T-helper 2 cell (primary cell): ENCODE results near the gene ZBTB20.
A peak's percentile ranks its signal among the peaks of the same experiment; 100 is the strongest.
"Not testable (repeated sequence)": the region's sequence is repeated elsewhere in the genome, so short reads cannot be mapped to it uniquely, and the experiment has no call there.

Source experiments
- DNase-seq, 5 experiments: peaks; one replicate each; pipeline versions ENCODE4 v3.0.0 to v3.0.0-alpha.2; 2012 to 2022

The ZBTB20 gene

DNA sequence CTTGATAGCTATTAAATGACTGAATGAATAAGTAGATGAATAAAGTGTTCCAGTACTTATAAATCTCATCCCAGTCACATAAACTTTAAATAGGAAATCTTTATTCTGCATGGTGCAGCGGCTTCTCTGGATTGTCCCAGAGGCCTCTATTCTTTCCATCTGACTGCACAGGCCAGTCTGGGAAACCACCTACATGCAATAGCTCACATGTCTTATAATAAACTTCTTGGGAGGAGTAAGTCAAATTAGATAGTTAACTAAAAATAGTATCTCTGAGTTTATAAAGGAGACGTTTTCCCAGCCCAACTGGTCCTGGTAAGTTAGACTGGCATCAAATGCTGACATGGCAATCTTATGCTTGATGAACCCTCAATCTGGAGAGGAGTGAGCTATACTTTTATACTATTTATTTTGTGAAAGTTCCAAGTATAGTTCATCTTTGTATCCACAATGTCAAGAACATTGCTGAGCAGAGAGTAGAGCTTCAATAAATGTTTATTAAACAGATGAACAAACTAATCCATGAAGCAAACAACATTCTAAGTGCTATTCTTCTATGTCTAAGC, 435.7 kb downstream of the ZBTB20 start:
- DNase-seq: no peak

DNA sequence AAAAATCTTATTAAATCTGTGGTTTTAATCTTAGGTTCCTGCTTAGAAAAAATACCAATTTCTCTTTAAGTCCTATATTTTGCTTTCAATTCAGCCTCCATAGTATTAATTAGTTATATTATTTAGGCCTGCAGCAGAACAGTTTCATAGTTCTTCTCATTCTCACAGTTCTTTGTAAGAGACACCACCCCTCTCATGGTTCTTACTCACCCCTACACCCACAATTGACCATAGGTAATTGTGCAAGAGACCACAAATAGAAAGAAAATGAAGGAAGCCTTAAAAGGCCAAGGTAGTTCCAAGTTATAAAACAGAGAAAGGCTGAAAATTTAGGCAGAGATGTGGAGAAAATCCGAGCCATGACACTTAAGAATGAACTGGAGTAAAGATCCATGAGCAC, 438.0 kb downstream of the ZBTB20 start:
- no peak for DNase-seq

DNA sequence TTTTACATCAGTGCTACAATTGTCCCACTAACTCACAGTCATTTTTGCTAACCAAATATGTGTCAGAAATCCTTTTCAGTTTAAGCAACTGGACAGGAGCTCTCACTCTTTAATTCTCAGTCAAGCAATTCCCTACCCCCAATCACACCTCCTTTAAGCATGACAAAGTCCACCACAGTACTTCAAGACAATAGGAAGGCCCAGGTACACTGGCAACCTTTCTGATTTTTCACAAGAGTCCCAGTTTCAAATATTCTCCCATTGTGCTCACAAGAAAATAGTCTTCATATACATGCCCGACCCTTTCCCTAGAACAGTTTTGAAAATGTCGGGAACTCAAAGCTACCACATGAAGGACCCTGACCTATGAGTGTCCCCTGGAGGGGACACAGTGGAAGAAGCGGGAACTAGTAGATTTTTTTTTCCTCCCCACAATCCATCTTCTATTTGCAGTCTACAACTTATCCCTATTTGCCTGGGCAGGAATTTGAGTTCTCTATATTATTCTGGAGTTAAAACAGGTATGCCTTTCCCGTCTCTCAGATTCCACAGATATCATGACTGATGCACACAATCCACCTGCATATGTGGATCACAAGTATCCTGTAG, 439.7 kb downstream of the ZBTB20 start:
- no peak for DNase-seq

DNA sequence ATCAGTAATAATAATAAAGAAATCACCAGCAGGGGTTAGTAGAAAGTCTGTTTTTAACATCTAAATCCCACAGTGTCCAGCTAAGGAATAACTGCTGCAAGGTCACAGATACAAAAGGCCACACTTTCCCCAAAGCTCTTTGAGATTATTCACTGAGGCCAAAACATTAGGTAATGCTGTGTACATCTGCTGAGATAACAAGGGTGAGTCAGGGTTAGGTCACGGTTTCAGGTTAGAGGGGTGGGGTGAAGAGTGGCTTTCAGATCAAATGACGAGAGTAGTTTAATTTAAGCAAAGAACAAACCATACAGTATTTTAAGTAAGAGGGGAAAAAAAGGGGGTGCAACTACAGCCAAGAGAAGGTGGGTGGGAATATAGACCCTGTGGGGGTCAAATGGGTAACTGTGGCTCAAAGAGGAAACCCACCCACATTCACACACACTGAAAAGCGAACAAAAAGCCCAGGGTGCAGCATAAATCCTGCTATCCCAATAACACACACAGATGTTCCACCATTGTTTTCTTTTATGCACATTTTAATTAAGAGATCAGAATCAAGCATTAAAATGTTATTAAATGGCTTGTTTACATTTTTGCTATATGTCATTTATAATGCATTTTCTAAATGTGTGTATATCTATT, 440.4 kb downstream of the ZBTB20 start:
- DNase-seq: no peak

DNA sequence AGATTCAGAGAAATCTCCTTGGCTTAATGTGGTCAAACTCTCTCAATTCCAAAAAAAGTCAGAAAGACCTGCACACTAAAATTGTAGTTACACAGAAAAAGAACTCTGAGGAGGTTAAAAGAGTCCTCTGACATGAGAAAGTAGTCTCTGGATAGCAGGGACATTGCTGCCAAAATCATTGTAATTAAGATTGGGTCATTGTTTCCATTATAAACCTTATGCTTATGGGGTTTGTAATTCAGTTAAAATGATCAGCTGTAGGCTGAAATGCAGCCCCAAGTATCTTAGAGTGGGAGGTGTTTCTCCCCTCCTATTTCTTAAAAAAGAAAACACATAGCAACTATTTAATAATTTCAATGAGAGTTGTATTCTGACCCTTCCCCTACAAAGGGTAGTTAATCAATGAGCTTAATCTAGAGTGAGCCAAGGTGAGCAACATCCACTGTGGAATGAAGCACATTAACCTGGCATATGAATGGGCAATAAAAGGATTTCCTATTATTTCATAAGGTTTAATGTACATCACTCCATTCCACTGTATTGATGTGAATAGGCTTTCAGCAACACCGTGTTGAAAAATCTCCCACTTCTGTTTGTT, 446.4 kb downstream of the ZBTB20 start:
- DNase-seq: no peak

DNA sequence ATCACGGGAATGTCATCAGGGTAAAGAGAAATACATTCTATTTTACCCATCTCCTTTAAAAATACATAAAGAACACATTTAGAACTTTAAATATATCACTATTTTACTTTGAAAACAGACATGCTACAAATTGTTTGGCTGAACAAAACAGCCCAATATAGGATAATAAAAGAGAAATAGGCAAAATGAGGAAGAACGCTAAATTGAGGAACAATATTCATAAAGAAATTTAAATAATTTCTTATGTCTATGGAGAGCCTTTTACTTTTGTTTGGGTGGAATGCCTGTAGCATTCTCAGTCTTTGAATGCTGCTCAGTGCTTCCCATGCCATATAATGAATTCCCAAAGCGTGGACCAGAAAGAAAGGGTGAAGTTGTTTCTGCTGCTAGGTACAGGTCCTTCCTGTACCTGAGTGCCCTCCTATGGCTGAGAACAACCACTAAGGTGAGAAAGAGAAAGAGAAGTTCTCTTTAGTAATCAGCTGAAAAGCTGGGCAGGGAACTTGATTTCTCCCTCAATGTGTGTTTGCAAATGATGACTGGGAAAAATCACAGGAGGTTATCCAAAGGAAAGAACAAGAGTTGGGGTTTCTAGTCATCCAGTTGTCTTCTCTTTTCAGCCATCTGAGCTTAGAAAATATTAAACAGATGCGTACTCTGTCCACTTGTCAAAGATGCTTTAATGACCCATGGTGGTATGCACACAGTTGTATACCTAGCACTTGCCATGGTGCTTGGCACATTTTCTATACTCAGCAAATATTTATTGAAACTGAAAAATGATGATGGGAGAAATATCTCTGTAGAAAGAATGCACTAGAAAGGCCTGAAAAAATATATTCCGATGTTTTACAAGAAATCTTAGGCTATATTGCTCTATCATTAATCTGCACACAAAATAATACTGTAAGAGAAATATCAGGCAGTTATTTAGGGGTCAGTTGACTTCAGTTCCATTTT, 448.7 kb downstream of the ZBTB20 start:
- no peak for DNase-seq

DNA sequence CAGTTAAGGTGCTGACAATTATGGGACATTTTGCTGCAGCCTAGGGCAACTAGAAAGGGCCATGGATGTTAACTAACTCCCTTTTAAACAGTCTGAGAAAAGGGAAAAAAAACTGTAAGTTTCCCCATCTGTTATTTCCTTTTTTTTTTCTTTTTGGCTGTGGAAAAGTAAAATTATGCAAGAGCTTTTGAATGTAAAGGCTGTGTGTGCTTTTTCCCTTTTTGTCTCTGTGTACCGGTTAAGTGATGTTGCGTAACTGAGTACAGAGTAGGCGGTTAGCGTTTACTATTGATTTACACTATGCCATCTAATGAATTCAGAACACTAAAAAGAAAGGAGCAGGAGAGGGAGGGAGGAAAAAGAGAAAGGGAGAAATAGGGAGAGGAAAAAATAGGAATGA, 449.7 kb downstream of the ZBTB20 start:
- no peak for DNase-seq

DNA sequence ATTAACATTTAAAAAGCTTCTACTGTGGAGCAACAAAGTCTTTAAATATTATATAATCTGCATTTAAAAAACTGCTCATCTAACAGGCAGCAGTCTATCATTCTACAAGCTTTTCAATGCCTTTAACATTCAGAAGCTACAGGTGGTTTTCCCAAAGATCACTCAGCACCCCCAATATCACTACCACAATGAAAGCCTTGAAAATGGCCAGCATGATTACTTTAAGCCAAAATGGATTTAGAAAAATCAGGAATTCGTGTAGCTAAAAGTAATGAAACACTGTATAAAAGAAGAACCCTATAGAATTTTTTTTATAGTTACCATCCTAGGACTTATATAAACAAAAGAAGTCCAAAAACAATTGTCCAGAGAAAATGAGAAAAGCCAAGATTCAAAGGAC, 452.8 kb downstream of the ZBTB20 start:
- no peak for DNase-seq

DNA sequence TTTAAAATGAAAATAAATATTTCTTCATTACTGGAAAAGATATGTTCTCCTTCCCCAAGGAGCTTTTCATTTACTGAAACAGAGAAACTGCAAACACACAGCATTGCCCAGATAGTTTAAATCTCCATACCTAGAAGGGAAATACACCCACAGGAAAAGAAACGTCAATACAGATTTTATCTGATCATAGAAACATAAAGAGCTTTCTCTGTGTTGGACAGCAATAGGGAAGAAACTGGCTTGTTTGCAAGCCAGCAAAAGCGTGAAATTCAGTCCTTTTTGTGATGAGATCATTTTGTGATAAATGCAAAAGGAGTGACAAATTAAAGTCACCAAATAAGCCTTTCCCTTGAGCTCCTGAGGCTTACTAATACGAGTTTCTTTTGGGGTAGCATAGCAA, 455.2 kb downstream of the ZBTB20 start:
- DNase-seq: peak in 1 of 5 experiments; percentile 51

DNA sequence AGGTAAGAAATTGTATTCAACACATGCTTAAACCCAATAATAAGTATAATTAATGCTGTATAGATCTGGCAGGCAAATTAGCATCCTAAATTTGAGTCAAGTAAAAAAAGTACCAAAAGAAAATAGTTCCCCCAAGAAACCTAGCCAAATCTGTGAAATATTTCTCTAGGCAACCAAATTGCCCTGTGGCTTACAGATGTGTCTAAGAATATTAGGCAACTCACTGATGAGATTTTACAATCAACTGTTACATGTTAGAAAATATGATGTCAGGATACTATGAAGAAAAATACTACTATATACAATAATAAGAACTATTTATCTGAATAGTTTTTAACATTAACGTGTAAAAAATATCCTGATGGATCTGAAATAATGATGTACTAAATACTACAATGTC, 456.2 kb downstream of the ZBTB20 start:
- DNase-seq: no peak

DNA sequence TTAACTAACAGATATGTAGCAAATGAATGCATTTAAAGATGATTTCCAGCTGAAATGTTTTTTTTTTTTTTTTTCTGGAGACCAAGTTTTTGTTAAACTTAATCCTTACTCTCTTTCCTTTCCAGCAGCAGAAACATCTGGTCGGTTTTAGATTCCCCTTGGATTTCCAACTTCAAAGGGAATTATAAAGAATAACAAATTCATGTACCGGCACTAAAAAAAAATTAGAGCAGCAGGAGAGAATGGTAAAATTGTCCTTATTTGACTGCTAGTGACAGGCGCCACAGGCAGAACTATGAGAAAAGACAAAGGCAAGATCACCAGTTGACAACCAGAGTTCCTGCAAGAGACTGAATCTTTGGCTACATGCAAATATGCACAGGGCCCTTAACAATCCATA, 459.9 kb downstream of the ZBTB20 start:
- DNase-seq: no peak

DNA sequence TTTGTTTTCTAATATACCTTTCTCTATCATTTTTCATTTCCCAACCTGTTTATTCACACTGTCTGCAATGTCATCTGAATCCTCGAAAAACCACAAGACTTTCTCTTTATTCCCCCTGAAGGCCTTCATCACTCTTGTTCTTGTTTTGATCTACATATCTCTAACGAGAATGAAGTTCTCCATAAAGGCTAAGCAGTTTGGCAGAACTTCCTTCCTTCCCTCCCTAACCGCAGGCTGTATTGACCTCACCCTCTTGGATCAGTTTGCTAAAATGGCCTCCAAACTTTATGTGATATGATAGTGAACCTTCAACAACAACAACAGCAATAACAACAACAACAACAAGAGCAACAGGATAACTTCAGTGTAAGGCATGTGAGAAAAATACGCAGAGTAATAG, 460.5 kb downstream of the ZBTB20 start:
- DNase-seq: no peak

DNA sequence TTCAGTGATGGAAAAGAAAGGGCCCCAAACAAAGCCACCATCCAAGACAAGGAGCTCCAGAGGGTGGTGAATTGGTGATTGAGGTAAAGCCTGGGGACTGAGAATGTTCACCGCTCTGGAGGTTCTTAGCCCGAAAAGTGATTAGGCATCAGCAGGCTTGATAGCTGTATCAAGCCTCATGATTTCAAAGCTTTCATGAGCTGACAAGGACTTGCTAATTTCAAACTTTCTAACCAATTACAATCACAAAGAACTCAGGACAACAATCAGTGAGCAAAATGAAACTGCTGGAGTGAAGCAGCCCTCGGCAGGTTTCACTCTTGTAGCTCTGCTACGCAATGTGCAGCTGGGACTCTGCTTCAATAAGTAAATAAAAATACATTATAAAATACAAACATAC, 461.9 kb downstream of the ZBTB20 start:
- DNase-seq: no peak

DNA sequence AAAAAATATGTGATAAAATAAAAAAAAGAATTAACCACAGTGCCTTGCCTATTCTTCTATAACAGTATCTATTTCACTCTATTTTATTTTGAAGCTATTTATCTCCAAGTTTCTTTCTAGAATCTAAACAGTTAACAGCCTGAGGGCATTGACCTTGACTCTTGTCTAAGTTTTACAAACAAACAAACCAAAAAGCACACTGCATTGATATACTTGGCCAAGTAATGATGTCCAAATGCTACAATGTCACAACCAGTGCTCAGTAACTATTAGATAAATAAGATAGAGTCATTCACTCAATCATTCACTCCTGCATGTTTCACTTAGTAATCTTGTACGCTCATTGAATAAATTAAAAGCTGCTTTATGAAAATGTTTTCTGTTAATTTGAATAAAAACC, 466.8 kb downstream of the ZBTB20 start:
- no peak for DNase-seq

DNA sequence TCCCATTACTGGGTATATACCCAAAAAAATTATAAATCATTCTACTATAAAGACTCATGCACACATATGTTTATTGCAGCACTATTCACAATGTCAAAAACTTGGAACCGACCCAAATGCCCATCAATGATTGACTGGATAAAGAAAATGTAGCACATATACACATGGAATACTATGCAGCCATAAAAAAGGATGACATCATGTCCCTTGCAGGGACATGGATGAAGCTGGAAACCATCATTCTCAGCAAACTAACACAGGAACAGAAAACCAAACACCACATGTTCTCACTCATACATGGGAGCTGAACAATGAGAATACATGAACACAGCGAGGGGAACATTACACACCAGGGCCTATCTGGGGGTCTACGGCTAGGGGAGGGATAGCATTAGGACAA, 467.3 kb downstream of the ZBTB20 start:
- DNase-seq: not testable (repeated sequence)

DNA sequence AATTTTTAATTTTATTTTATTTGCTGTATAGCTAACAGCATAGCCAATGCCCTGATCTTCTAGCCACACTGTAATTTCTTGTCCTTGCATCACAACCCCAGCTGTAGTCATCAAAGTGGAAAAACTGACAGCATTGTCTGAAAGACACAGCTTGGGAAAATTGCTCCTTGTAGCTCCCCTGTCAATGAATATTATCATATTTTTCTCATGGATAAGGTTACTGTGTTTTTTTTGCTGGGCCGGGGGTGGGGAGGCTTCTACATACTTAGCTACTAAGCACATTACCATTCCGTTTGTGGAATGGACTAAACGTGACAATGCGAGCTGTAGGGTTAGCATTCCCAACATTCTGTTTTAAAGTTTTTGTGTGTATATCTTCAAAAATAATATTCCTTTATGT, 472.0 kb downstream of the ZBTB20 start:
- no peak for DNase-seq

DNA sequence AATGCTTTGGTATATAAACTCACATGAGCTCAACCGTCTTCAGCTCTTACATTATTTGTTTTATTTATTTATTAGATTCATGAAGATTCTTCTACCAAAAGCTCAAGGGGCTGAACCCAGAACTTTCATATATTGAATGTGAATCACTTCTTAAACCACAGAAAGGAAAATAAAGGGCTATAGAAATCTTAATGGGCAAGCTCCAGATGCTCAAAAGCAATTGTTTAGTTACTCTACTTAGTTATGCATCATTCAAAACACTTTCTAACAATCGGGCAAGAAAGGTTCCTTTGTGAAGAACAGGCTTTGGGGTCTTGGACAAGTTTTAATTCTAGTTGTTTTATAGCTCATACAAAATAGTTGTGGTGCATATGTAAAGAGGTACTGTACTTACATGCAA, 473.1 kb downstream of the ZBTB20 start:
- no peak for DNase-seq

DNA sequence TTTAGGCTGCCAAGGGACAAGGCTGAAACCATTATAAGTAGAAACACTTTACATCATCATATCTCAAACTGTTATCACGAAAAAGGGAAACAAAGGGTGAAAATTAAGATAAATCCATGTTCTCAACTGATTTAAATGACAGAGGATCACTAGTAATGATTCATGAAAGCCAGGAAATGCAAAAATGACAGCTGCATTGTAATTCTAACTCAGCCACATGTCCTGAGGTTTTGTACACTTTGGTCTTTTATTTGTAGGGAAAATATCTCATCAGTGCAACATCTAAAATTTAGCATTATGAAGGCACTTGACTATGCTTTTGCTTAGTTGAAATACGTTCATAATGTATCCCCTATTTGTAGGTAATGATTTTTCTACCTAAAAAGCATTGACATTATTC, 473.6 kb downstream of the ZBTB20 start:
- DNase-seq: no peak

DNA sequence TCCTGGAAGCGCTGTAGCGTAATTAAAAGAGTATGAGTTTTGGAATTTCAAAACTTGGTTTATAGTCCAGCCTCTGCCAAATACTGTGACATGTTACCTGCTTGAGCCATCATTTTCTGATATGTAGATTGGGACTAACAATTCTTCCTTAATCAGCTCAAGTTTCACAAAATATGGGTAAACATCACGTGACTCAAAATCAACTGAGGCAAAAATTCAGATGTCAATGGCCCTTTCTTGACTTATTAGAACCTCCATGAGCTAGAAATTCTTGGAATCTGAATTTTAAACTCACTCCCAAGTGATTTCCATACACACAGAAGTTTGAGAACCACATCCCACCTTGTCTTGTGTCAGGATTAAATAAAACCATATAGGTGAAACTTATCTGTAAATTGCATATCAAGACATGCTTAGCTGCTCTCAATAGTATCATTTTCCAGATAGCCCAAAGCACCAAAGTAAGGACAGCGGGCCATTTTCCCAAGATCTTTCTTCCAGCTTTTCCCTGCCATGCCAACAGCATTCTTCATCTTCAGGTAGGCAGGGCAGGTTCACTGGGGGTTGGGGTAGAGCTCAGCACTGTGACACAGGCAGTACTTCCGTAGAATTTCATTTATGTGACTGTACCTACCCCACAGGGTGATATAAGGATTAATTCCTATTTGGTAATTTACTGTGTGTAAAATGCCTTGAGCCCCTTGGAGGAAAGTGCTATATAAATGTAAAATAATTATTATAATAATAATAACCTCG, 474.2 kb downstream of the ZBTB20 start:
- DNase-seq: no peak

DNA sequence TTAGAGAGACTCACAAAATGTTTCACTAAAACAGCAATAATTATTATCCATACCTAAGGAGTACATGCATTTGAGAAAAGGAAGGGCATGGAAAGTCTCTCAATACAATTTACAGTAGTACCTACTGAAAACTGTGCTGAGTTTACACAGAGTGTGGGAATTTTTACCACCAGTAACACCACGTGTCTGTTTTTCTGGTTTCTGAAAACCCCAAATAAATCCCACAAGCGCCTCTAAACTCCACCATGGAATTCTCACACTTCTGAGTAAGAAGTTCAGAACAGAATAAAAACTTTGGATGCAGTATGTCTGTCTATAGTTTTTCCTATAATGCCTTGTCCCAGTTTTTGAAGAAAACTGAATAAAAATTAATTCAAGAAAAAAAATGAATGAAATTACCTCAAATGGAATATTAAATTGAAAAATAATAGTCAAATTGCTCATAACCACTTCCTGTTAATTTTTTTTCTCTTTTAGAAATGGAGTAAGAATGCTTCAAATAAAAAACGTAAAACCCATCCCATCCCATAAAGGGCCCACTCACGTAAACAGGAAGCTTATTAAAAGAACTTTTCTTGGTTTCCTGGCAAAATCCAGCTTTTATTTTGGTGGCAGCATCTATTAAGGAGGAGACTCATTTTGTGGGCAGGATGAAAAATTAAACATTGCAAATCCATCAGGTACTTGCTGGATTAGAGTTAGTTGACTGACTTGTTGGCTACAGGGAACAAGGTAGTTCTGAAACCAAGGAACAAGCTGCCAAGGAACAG, 475.2 kb downstream of the ZBTB20 start:
- no peak for DNase-seq

DNA sequence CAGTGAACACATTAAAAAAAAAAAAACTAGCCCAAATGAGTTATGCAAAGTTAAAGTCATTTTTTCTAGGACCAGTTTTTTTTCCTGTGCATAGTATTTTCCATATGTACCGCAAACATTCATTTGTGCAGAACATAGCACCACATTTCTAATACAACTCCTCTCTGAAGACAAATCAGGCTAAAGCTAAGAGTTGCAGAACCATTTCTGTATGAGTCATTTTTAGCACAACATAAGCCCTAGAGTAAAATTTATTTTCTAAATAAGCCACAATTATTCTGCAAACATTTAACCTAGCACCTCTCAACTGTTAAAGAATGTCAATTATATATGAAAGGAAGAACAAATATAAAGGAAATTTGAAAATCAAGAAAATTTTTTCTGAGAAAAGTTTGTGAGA, 477.5 kb downstream of the ZBTB20 start:
- no peak for DNase-seq

DNA sequence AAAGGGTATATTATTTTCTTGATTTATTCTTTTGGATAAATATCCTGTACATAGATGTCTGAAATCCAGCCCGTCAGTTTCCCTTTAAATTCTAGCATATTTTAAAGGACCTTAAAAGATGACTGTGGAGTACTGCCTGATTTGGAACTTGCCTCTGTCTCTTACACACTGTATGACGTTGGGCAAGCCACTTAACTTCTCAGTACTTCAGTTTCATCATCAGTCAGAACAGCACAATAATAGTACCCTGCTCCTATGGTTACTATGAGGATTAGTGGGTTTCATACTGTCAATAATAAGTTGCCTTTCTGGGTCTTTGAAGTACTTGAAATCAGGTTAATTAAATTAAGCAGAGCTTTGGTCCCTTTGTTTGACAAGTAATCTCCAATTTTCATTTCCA, 479.0 kb downstream of the ZBTB20 start:
- no peak for DNase-seq
